GM18498 (cell line): Measurements from ENCODE around the gene RPL34.
"Not testable (repeated sequence)": the region's sequence is repeated elsewhere in the genome, so short reads cannot be mapped to it uniquely, and the experiment has no call there.

Experiments
- ATAC-seq: cut with Tn5 transposase; IDR thresholded peaks from one replicate; pipeline ENCODE4 v1.9.1; 2021; ENCODE audit warnings: mild to moderate bottlenecking, moderate library complexity; ENCODE audit not compliant: unreplicated experiment

The RPL34 gene

GRCh38 chr4:108620101-108620932 lies at the start of gene RPL34:
RPL34 (plus strand) TSS chr4:108620576; CDS start chr4:108621960, 1,384 bp downstream.
- peak; percentile 100 for ATAC-seq

GRCh38 chr4:108570993-108571569 lies 49.3 kb upstream of the RPL34 start:
- ATAC-seq: no peak

- no peak for ATAC-seq
Observed at GRCh38 chr4:108574402-108574801, 46.0 kb upstream of the RPL34 start.

- no peak for ATAC-seq
Observed at GRCh38 chr4:108581083-108581482, 39.3 kb upstream of the RPL34 start.

GRCh38 chr4:108586778-108587177 lies 33.6 kb upstream of the RPL34 start:
- no peak for ATAC-seq

GRCh38 chr4:108588878-108589277 lies 31.5 kb upstream of the RPL34 start:
- no peak for ATAC-seq

GRCh38 chr4:108589961-108590360 lies 30.4 kb upstream of the RPL34 start:
- no peak for ATAC-seq

- no peak for ATAC-seq
Observed at GRCh38 chr4:108590776-108591175, 29.6 kb upstream of the RPL34 start.

GRCh38 chr4:108592674-108592986 lies 27.7 kb upstream of the RPL34 start:
- ATAC-seq: no peak

GRCh38 chr4:108594296-108594695 lies 26.1 kb upstream of the RPL34 start:
- not testable (repeated sequence) for ATAC-seq

- no peak for ATAC-seq
Observed at GRCh38 chr4:108596344-108596743, 24.0 kb upstream of the RPL34 start.

GRCh38 chr4:108601106-108601505 lies 19.3 kb upstream of the RPL34 start:
- ATAC-seq: no peak

- no peak for ATAC-seq
Observed at GRCh38 chr4:108601532-108601931, 18.8 kb upstream of the RPL34 start.

GRCh38 chr4:108602163-108602562 lies 18.2 kb upstream of the RPL34 start:
- no peak for ATAC-seq

- no peak for ATAC-seq
Observed at GRCh38 chr4:108607079-108607815, 13.1 kb upstream of the RPL34 start.

- ATAC-seq: no peak
Observed at GRCh38 chr4:108611365-108611764, 9.0 kb upstream of the RPL34 start.

GRCh38 chr4:108612365-108612764 lies 8.0 kb upstream of the RPL34 start:
- ATAC-seq: no peak

- ATAC-seq: peak; percentile 15
Observed at GRCh38 chr4:108619372-108620100, 840 bp upstream of the RPL34 start.

- ATAC-seq: no peak
Observed at GRCh38 chr4:108620933-108621905, 843 bp downstream of the RPL34 start.

GRCh38 chr4:108622022-108622421 lies 1.6 kb downstream of the RPL34 start:
- ATAC-seq: no peak
